GM23338 (cell line): ENCODE data around the gene RELL1. TPM values are rescaled to one million over a fixed set of nuclear protein-coding genes. Genes with fewer than 3 reads are reported as not detected.

ENCODE experiments used
- ATAC-seq: fragments of 200-7000 bp; cut with Tn5 transposase; 3 replicates; pipeline ENCODE4 v1.9.1; 2020
- DNase-seq: peaks from one replicate; pipeline ENCODE4 v3.0.0-alpha.2; 2015; ENCODE audit warnings: low spot score
- H2AFZ ChIP-seq: fragments of 200-600 bp; sonication (generic); 2 replicates; pipeline ENCODE4 v1.8.0; 2016; ENCODE audit warnings: antibody characterized with exemption, mild to moderate bottlenecking, moderate library complexity
- H3F3A ChIP-seq: fragments of 200-600 bp; sonication (generic); replicated peaks from 2 replicates; pipeline ENCODE4 v1.8.0; 2017; ENCODE audit warnings: antibody characterized with exemption, mixed run types, low read depth
- H3K27ac ChIP-seq: fragments of 200-600 bp; sonication (generic); 2 replicates; pipeline ENCODE4 v1.6.1; 2016; ENCODE audit warnings: low read depth
- H3K27me3 ChIP-seq: fragments of 200-600 bp; sonication (generic); 2 replicates; pipeline ENCODE4 v1.8.0; 2016; ENCODE audit warnings: mild to moderate bottlenecking, mixed run types, moderate library complexity; ENCODE audit not compliant: insufficient read depth
- H3K36me3 ChIP-seq: fragments of 200-600 bp; sonication (generic); 2 replicates; pipeline ENCODE4 v1.8.0; 2016; ENCODE audit warnings: mild to moderate bottlenecking; ENCODE audit not compliant: insufficient read depth
- H3K4me1 ChIP-seq: fragments of 200-600 bp; sonication (generic); 2 replicates; pipeline ENCODE4 v1.8.0; 2016; ENCODE audit warnings: mild to moderate bottlenecking, moderate library complexity; ENCODE audit not compliant: insufficient read depth
- H3K4me2 ChIP-seq: fragments of 200-600 bp; sonication (generic); 2 replicates; pipeline ENCODE4 v1.7.1; 2017; ENCODE audit warnings: mixed run types
- H3K4me3 ChIP-seq: fragments of 200-600 bp; sonication (generic); 2 replicates; pipeline ENCODE4 v1.6.1; 2016; ENCODE audit warnings: mixed run types
- H3K79me2 ChIP-seq: fragments of 200-600 bp; sonication (generic); replicated peaks from 2 replicates; pipeline ENCODE4 v1.8.0; 2017; ENCODE audit warnings: mild to moderate bottlenecking; ENCODE audit not compliant: insufficient read depth
- H3K9me2 ChIP-seq: fragments of 200-600 bp; sonication (generic); 2 replicates; pipeline ENCODE4 v1.8.0; 2017; ENCODE audit not compliant: insufficient read depth
- H4K20me1 ChIP-seq: fragments of 200-600 bp; sonication (generic); replicated peaks from 2 replicates; pipeline ENCODE4 v1.8.0; 2017; ENCODE audit warnings: mild to moderate bottlenecking; ENCODE audit not compliant: insufficient read depth
- H3K27ac Mint-ChIP-seq: 2 replicates; pipeline ENCODE4 v1.8.0; 2020; ENCODE audit warnings: inconsistent platforms, mild to moderate bottlenecking, moderate library complexity, mixed read lengths
- H3K27me3 Mint-ChIP-seq: 3 replicates; pipeline ENCODE4 v1.8.0; 2022; ENCODE audit warnings: low read depth, mild to moderate bottlenecking, moderate library complexity, mixed read lengths, inconsistent platforms; ENCODE audit not compliant: insufficient read depth, poor library complexity
- H3K36me3 Mint-ChIP-seq: 3 replicates; pipeline ENCODE4 v1.8.0; 2021; ENCODE audit warnings: low read depth, mild to moderate bottlenecking, inconsistent platforms, moderate library complexity, mixed read lengths
- H3K4me1 Mint-ChIP-seq: 3 replicates; pipeline ENCODE4 v1.8.0; 2020; ENCODE audit warnings: mild to moderate bottlenecking, inconsistent platforms, mixed read lengths
- H3K4me3 Mint-ChIP-seq: 3 replicates; pipeline ENCODE4 v1.8.0; 2021; ENCODE audit warnings: moderate library complexity, mild to moderate bottlenecking, inconsistent platforms, mixed read lengths
- H3K9me3 Mint-ChIP-seq: 3 replicates; pipeline ENCODE4 v1.8.0; 2020; ENCODE audit warnings: moderate library complexity, mild to moderate bottlenecking, inconsistent platforms, mixed read lengths
- CREB1 ChIP-seq: fragments of 250-450 bp; sonication (Bioruptor Pico); IDR thresholded peaks from 2 replicates; pipeline ENCODE4 v1.5.0; 2020; ENCODE audit warnings: low read depth, mild to moderate bottlenecking, moderate library complexity
- EZH2 ChIP-seq: fragments of 200-600 bp; sonication (generic); IDR thresholded peaks from one replicate; pipeline ENCODE4 v1.8.0; 2017; ENCODE audit warnings: antibody characterized with exemption, mild to moderate bottlenecking, low read depth; ENCODE audit not compliant: unreplicated experiment
- EZH2phosphoT487 ChIP-seq: fragments of 200-600 bp; sonication (generic); IDR thresholded peaks from one replicate; pipeline ENCODE4 v1.8.1; 2018; ENCODE audit warnings: antibody characterized with exemption; ENCODE audit not compliant: unreplicated experiment
- JUNB ChIP-seq: IDR thresholded peaks from one replicate; pipeline ENCODE4 v1.6.1; 2016; ENCODE audit warnings: antibody characterized with exemption; ENCODE audit not compliant: unreplicated experiment
- NANOG ChIP-seq: IDR thresholded peaks from 2 replicates; pipeline ENCODE4 v1.6.1; 2016; ENCODE audit warnings: antibody characterized with exemption, borderline replicate concordance
- POLR2AphosphoS5 ChIP-seq: IDR thresholded peaks from 2 replicates; pipeline ENCODE4 v1.6.1; 2016; ENCODE audit warnings: antibody characterized with exemption, low read depth
- STAT1 ChIP-seq: IDR thresholded peaks from one replicate; pipeline ENCODE4 v1.6.1; 2016; ENCODE audit warnings: antibody characterized with exemption; ENCODE audit not compliant: unreplicated experiment
- ZNF114 ChIP-seq: fragments of 250-450 bp; sonication (Bioruptor Pico); IDR thresholded peaks from 2 replicates; pipeline ENCODE4 v1.5.0; 2020; ENCODE audit warnings: mild to moderate bottlenecking, moderate library complexity
- ZNF331 ChIP-seq: fragments of 250-450 bp; sonication (Bioruptor Pico); IDR thresholded peaks from 2 replicates; pipeline ENCODE4 v1.5.0; 2020; ENCODE audit warnings: low read depth, mild to moderate bottlenecking, moderate library complexity
- polyA plus RNA-seq: library from polyadenylated mRNA; unstranded; fragments of >200 nt; fragmentation: Nextera tagmentation; extraction: Ambion mirVana; gene quantifications from 2 replicates; pipeline ENCODE4 v1.2.1, GENCODE V29; 2016
- total RNA-seq: library from RNA; depleted of rRNA; stranded (reverse); fragments of >200 nt; shearing (Covaris generic); gene quantifications from 2 replicates; pipeline ENCODE4 v1.2.3, GENCODE V29; 2014
- TF ChIP-seq, protein P1 (sequence below): IDR thresholded peaks from one replicate; pipeline ENCODE4 v1.6.1; 2018; ENCODE audit warnings: antibody characterized with exemption; ENCODE audit not compliant: unreplicated experiment
- TF ChIP-seq, protein P2 (sequence below): IDR thresholded peaks from 2 replicates; pipeline ENCODE4 v1.6.1; 2016; ENCODE audit warnings: antibody characterized with exemption
- TF ChIP-seq, protein P3 (sequence below), 2 experiments: fragments of 200-600 bp in 1 of 2; sonication (generic) in 1 of 2; conservative IDR thresholded peaks; 2 replicates each; pipeline versions ENCODE4 v1.5.1 to v1.6.1; 2016 to 2017; ENCODE audit warnings: antibody characterized with exemption in 2 of 2, low read depth in 2 of 2, mild to moderate bottlenecking in 2 of 2, moderate library complexity in 1 of 2
- TF ChIP-seq, protein P4 (sequence below): fragments of 250-450 bp; sonication (Bioruptor Pico); IDR thresholded peaks from 2 replicates; pipeline ENCODE4 v1.5.0; 2020; ENCODE audit warnings: mild to moderate bottlenecking, moderate library complexity

Gene RELL1
- total and polyA plus RNA-seq, 2 experiments from 2014 or later, result 2.8 to 28.5 TPM

DNA sequence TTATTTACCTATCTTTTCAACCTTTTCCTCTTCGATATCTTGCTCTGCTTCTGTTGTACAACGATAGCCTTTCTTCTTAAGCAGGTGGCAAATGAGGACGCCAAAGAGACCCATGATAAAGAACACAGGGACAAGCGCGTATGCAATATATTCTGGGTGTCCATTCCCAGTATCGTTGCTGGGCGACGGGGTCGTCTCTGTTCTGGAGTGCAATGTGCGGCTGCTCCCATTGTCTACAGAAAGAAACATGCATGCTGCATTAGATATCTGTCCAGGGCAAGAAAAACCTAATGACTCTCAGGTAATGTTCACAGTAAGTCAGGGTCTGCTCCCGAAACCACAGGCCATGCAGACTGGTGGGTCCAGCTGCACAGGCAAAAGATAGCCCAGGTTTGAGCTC, 36.9 kb downstream of the RELL1 start:
- Histone ChIP-seq H3K4me3 (no peak overlapping the region), H3K4me1 (peaks cover 30% of the 10 kb centered on the region), H3K27ac (no peak overlapping the region), H3F3A (no peaks in the 10 kb centered on the region), H4K20me1 (no peaks in the 10 kb centered on the region; the same call in 1 of the 2 replicates), H3K4me2 (no peak overlapping the region), H2AFZ (no peak overlapping the region), H3K79me2 (no peaks in the 10 kb centered on the region; the same call in 1 of the 2 replicates), H3K9me2 (no peaks in the 10 kb centered on the region), H3K36me3 (no peaks in the 10 kb centered on the region), H3K27me3 (no peaks in the 10 kb centered on the region)
- Mint-ChIP-seq H3K4me1 (peaks cover 46% of the 10 kb centered on the region), H3K27me3 (peaks cover 3% of the 10 kb centered on the region), H3K27ac (no peak overlapping the region), H3K4me3 (no peak overlapping the region), H3K36me3 (peaks cover 21% of the 10 kb centered on the region; the same call in 2 of the 3 replicates), H3K9me3 (peaks cover 3% of the 10 kb centered on the region; the same call in 1 of the 3 replicates)
- TF ChIP-seq NANOG, result no peak
- no peak for TF ChIP-seq POLR2AphosphoS5
- no peak for TF ChIP-seq CREB1
- no peak for TF ChIP-seq JUNB
- no peak for TF ChIP-seq STAT1
- TF ChIP-seq, protein P1, sequence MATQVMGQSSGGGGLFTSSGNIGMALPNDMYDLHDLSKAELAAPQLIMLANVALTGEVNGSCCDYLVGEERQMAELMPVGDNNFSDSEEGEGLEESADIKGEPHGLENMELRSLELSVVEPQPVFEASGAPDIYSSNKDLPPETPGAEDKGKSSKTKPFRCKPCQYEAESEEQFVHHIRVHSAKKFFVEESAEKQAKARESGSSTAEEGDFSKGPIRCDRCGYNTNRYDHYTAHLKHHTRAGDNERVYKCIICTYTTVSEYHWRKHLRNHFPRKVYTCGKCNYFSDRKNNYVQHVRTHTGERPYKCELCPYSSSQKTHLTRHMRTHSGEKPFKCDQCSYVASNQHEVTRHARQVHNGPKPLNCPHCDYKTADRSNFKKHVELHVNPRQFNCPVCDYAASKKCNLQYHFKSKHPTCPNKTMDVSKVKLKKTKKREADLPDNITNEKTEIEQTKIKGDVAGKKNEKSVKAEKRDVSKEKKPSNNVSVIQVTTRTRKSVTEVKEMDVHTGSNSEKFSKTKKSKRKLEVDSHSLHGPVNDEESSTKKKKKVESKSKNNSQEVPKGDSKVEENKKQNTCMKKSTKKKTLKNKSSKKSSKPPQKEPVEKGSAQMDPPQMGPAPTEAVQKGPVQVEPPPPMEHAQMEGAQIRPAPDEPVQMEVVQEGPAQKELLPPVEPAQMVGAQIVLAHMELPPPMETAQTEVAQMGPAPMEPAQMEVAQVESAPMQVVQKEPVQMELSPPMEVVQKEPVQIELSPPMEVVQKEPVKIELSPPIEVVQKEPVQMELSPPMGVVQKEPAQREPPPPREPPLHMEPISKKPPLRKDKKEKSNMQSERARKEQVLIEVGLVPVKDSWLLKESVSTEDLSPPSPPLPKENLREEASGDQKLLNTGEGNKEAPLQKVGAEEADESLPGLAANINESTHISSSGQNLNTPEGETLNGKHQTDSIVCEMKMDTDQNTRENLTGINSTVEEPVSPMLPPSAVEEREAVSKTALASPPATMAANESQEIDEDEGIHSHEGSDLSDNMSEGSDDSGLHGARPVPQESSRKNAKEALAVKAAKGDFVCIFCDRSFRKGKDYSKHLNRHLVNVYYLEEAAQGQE, result no peak
- TF ChIP-seq EZH2, result no peak
- no peak for TF ChIP-seq ZNF331 (CRISPR knock-in tag)
- TF ChIP-seq, protein P2, sequence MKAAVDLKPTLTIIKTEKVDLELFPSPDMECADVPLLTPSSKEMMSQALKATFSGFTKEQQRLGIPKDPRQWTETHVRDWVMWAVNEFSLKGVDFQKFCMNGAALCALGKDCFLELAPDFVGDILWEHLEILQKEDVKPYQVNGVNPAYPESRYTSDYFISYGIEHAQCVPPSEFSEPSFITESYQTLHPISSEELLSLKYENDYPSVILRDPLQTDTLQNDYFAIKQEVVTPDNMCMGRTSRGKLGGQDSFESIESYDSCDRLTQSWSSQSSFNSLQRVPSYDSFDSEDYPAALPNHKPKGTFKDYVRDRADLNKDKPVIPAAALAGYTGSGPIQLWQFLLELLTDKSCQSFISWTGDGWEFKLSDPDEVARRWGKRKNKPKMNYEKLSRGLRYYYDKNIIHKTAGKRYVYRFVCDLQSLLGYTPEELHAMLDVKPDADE, result no peak
- TF ChIP-seq, protein P3, sequence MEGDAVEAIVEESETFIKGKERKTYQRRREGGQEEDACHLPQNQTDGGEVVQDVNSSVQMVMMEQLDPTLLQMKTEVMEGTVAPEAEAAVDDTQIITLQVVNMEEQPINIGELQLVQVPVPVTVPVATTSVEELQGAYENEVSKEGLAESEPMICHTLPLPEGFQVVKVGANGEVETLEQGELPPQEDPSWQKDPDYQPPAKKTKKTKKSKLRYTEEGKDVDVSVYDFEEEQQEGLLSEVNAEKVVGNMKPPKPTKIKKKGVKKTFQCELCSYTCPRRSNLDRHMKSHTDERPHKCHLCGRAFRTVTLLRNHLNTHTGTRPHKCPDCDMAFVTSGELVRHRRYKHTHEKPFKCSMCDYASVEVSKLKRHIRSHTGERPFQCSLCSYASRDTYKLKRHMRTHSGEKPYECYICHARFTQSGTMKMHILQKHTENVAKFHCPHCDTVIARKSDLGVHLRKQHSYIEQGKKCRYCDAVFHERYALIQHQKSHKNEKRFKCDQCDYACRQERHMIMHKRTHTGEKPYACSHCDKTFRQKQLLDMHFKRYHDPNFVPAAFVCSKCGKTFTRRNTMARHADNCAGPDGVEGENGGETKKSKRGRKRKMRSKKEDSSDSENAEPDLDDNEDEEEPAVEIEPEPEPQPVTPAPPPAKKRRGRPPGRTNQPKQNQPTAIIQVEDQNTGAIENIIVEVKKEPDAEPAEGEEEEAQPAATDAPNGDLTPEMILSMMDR (conservative IDR thresholded peaks at IDR 0.05; ENCODE audit: low read depth in 2 of 2), result no peak
- TF ChIP-seq, protein P4, sequence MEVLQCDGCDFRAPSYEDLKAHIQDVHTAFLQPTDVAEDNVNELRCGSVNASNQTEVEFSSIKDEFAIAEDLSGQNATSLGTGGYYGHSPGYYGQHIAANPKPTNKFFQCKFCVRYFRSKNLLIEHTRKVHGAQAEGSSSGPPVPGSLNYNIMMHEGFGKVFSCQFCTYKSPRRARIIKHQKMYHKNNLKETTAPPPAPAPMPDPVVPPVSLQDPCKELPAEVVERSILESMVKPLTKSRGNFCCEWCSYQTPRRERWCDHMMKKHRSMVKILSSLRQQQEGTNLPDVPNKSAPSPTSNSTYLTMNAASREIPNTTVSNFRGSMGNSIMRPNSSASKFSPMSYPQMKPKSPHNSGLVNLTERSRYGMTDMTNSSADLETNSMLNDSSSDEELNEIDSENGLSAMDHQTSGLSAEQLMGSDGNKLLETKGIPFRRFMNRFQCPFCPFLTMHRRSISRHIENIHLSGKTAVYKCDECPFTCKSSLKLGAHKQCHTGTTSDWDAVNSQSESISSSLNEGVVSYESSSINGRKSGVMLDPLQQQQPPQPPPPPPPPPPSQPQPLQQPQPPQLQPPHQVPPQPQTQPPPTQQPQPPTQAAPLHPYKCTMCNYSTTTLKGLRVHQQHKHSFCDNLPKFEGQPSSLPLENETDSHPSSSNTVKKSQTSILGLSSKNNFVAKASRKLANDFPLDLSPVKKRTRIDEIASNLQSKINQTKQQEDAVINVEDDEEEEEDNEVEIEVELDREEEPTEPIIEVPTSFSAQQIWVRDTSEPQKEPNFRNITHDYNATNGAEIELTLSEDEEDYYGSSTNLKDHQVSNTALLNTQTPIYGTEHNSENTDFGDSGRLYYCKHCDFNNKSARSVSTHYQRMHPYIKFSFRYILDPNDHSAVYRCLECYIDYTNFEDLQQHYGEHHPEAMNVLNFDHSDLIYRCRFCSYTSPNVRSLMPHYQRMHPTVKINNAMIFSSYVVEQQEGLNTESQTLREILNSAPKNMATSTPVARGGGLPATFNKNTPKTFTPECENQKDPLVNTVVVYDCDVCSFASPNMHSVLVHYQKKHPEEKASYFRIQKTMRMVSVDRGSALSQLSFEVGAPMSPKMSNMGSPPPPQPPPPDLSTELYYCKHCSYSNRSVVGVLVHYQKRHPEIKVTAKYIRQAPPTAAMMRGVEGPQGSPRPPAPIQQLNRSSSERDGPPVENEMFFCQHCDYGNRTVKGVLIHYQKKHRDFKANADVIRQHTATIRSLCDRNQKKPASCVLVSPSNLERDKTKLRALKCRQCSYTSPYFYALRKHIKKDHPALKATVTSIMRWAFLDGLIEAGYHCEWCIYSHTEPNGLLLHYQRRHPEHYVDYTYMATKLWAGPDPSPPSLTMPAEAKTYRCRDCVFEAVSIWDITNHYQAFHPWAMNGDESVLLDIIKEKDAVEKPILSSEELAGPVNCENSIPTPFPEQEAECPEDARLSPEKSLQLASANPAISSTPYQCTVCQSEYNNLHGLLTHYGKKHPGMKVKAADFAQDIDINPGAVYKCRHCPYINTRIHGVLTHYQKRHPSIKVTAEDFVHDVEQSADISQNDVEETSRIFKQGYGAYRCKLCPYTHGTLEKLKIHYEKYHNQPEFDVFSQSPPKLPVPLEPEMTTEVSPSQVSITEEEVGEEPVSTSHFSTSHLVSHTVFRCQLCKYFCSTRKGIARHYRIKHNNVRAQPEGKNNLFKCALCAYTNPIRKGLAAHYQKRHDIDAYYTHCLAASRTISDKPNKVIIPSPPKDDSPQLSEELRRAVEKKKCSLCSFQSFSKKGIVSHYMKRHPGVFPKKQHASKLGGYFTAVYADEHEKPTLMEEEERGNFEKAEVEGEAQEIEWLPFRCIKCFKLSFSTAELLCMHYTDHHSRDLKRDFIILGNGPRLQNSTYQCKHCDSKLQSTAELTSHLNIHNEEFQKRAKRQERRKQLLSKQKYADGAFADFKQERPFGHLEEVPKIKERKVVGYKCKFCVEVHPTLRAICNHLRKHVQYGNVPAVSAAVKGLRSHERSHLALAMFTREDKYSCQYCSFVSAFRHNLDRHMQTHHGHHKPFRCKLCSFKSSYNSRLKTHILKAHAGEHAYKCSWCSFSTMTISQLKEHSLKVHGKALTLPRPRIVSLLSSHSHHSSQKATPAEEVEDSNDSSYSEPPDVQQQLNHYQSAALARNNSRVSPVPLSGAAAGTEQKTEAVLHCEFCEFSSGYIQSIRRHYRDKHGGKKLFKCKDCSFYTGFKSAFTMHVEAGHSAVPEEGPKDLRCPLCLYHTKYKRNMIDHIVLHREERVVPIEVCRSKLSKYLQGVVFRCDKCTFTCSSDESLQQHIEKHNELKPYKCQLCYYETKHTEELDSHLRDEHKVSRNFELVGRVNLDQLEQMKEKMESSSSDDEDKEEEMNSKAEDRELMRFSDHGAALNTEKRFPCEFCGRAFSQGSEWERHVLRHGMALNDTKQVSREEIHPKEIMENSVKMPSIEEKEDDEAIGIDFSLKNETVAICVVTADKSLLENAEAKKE, result no peak
- TF ChIP-seq EZH2phosphoT487, result no peak
- TF ChIP-seq ZNF114 (CRISPR knock-in tag), result no peak
- no peak for ATAC-seq
- DNase-seq, result no peak
